HG02759 (cell line): ENCODE data around the gene ADCY2.

Source experiments
- ATAC-seq: cut with Tn5 transposase; IDR thresholded peaks from one replicate; pipeline ENCODE4 v1.9.1; 2021; ENCODE audit warnings: mild to moderate bottlenecking, moderate library complexity; ENCODE audit not compliant: unreplicated experiment

ADCY2 gene

DNA sequence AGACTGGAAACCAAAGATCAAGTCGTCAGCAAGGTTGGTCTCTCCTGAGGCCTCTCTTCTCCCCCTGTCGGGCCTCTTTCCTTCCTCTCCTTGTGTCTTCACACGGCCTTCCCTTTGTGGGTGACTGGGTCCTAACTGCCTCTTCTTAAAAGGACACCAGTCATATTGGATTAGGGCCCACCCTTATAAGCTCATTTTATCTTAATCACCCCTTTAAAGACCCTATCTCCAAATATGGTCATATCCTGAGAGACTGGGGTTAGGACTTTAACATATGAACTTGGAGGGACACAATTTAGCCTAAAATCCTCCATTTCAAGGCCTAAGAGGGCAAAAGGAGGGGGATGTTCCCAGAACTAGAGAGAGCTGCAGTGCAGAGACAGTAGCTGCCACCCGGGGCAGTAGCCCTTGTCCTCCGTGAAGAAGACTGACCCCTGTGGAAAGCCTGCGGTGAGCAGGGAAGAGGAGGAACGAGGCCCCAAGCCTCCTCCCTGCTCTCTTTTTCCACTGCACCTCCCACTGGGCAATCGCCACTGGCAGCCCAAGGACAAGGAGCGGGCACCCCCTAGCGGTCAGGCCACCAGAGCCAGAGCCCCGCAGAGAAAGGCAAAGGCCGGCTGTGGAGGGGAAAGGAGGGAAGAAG lies 420.1 kb downstream of the ADCY2 start:
- ATAC-seq, result peak; percentile 95

DNA sequence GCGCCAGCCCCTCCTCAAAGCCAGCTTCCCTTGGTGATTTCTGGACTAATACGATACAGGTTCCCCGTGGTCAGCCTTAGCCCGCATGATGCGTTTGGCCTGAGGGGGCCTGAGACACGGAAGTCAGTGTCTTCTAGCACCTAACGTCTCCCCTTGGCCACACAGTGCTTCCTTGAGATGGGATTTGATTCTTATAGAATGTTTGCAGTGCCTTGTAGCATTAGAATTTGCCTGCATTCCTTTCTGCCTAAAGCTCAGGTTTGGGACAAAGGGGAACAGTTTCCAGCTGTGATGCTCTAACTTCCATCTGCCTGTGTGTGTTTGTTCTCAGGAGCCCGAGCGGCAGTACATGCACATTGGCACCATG lies 420.6 kb downstream of the ADCY2 start:
- peak; percentile 18 for ATAC-seq

DNA sequence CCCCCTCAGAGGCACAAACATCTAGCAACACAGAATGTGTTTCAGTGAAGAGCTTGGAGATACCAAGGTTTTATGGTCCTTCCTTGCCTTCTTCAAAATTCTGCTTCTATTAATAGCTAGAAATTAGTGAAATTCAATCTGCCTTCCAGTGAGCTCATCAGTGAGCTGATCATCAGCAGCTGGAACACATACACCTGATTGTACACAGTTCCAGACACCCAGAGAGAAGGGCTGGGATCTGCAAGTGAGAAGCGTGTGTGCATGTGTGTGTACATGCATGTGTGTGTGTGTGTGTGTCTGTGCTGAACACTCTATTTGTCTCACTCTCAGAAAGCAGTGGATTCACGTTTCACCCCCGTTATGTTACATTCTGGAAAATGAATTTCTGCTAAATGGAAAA lies 426.5 kb downstream of the ADCY2 start:
- ATAC-seq, result no peak

DNA sequence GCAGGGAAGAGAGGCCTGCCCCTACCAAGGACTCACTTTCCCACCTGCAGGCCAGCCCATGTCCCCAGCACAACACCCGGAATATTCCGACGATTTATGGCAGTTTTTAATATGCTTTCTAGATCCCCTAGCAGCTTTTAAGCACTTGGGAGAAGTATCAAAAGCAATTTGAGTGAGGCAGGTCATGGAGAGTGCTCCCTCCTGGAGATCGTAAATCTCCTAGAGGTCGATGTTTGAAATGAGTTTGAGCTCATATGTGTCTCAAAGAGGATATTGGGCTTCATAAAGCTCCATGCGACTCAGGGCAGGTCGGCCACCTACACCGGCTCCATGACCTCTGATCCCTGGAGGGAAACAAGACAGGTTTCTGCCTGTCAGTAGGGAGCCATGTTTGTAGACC lies 427.7 kb downstream of the ADCY2 start:
- no peak for ATAC-seq

DNA sequence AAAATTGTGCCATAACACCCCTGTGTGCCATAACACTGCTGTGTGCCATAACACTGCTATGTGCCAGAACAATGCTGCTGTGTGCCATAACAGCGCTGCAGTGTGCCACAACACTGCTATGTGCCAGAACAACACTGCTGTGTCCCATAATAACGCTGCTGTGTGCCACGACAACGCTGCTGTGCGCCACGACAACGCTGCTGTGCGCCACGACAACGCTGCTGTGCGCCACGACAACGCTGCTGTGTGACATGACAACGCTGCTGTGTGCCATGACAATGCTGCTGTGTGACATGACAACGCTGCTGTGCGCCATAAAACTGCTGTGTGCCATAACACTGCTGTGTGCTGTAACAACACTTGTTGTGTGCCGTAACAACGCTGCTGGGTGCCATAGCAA lies 429.1 kb downstream of the ADCY2 start:
- no peak for ATAC-seq

DNA sequence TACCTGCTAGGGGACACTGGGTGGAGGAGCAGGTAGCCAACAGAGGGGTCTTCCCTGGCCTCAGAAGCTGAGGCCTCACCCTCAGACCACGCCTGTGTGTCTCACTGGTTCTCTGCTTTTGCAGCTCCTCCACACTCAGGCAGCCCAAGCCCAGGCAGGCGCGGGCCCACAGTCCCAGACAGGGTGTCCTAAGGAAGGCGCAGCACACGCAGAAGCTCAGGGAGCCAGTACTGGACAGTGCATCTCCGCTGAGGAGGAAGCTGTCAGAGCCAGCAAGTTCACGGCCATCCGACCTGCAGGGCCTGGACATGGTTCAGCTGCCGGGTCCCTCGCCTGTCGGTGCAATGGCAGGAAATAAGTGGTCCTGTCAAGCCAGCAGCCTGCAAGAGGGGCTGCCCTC lies 429.7 kb downstream of the ADCY2 start:
- ATAC-seq, result no peak

DNA sequence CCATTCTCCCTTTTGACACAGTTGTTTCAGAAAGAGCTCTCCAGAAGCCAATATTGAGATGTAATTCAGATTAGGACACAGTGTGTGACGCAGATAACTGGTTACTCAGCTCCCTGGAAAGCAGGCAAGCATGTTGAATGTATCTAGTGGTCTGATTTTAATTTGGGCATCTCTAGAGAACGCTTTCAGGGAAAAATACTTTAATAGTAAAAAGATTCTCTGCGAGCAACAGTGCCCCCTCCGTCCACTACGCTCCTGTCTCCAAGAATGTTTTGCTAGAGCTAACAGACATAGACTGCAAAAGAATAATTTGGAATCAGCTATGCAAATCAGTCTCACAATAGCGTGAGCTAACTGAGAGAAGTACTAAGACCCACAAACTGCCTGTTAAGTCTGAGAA lies 431.7 kb downstream of the ADCY2 start:
- ATAC-seq, result no peak

DNA sequence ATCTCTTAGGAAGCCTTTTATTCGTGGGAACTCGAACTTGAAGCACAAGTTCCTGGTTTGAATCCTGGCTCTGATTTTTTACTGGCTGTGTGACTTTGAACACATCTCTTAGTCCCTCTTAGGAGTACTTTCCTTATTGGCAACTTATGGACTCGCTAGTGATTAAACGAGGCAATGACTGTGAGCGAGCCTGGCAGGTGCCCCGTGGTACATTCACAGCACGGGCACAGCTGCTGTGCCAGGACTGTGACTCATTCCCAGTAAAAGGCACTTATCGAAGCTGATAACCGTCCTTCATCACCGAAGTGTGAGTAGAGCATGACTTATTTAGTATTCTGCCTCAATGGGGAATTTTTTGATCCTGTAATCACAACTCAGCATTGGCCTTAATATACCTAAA lies 432.3 kb downstream of the ADCY2 start:
- ATAC-seq, result no peak

DNA sequence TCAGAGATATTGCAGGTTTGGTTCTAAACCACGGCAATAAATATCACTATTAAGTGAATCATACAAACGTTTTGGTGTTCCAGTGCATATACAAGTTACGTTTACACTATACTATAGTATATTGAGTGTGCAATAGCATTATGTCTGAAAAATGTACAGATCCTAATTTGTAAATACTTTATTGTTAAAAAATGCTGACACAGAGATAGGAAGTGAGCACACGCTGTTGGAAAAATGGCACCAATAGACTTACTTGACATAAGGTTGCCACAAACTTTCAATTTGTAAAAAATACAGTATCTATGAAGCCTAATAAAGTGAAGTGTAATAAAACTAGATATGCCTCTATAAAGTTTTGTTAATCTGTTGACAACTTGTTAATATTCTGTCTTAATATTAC lies 439.0 kb downstream of the ADCY2 start:
- no peak for ATAC-seq

DNA sequence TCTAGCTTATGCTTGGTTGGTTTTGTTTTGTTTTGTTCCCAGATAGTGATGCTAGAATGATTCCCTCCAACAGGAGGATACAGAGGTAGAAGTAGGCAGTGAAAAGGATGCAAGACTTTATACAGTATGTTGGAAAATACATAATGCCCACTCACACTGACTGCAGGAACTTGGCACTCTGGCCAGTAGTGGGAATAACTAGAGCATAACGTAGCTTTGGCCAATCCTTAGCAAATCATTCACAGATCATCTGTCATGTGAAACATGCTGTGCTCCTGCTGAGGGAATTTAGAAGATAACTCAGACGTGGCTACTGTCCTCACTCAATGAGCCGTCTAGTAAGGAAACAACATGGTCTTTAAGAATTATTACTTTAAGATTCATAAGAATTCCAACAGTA lies 441.5 kb downstream of the ADCY2 start:
- ATAC-seq, result no peak

DNA sequence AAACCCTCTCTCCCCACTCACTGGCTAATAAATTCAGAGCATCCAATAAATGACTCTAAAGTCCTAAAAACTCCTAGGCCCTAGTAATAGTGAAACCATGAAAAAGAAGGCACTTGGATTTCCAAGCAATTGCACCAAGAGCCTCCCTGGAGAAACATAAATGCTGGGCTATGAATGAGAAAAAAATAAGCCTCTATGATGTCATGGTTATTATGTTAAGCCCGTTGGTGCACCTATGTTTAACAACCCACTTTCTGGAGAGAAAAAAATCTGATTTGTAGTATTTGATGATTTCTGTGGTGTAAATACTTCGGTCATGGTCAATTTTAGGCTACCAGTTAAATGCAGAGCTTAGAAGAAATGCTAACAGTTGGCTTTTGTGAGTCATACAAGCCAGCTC lies 446.6 kb downstream of the ADCY2 start:
- no peak for ATAC-seq

DNA sequence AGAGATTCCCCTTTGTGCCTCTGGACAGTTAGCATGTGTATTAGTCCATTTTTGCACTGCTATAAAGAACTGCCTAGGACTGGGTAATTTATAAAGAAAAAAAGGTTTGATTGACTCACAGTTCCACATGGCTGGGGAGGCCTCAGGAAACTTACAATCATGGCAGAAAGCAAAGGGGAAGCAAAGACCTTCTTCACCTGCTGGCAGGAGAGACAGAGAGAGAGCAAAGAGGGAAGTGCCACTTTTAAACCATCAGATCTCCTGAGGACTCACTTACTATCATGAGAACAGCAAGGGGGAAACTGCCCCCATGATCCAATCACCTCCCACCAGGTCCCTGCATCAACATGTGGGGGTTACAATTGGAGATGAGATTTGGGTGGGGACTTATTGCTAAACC lies 449.0 kb downstream of the ADCY2 start:
- ATAC-seq, result no peak

DNA sequence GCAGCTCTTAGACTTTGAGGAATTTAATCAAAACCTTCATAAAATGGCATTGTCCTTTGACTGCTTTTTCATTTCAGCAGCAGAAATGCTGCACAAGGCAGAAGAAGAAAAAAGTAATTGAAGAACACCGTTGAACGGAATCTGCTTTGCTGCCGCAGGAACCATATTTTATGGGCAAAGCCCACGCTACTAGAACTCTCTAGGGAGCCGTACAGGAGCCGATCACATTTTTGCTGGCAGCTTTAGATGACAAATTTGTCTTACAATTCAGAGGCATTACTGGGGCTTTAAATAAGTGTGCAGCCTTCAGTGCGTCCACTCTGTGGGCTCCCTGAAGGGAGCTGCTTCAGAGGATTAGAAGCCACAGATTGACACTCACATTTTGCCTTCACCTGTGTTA lies 449.6 kb downstream of the ADCY2 start:
- no peak for ATAC-seq

DNA sequence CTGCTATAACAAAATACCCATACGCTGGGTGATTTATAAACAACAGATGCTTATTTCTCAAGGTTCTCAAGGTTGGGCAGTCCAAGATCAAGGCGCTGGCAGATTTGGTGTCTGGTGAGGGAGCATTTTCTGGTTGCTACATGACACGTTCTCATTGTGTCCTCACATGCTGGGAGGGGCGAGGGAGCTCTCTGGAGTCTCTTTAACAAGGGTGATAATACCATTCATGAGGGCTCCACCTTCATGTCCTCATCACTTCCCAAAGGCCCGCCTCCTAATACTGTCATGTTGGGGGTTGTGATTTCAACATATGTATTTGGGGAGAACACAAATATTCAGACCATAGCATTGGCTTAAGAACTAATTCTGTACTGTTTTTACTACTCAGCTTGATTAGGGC lies 450.4 kb downstream of the ADCY2 start:
- no peak for ATAC-seq

DNA sequence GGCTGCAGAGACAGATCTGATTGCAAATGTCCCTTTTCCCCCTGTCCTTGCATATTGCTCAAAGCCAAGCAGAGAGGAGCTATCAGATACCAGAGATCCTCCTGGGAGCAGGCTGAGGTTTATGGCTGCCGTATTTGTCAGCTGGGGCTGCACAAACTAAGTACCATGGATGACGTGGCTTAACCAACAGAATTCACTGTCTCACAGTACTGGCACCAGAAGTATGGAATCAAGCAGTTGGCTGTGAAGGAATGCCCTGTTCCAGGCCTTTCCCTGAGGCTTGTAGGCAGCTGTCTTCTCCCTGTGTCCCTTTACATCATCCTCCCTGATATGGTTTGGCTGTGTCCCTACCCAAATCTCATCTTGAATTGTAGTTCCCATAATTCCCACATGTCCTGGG lies 452.4 kb downstream of the ADCY2 start:
- ATAC-seq, result no peak

DNA sequence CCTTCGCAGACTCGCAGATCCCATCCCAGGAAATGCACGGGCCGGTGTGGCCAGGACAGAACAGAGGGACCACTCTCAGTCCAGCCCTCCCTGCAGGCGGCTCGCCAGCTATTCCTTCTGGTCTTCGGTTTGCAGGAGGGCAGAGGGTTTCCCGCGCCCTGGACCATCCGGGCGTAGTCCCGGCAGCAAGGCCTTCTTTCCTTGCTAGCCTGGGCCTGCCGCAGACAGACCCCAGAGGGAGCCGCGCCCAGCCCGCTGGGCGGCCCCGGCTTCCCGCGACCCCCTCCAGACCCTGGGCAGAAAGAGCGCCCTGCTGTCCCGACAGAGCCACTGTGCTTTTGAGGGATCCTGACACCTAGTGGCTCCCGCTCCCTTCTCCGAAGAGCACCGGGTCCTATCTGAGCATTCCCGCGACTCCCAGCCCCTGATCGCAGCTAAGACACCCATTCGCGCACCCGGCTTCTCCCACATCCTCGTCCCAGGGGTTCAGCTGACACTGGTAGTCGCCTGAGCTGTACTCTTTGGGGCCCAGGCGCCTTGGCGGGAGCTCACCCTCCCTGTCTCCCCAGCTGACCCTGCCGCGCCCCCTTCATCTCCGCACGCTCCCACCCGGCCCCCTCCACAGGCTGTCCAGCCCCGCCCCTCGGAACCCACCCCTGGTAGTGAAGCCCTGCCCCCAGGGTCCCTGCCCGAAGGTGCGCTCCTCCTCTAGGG lies 453.9 kb downstream of the ADCY2 start:
- no peak for ATAC-seq

DNA sequence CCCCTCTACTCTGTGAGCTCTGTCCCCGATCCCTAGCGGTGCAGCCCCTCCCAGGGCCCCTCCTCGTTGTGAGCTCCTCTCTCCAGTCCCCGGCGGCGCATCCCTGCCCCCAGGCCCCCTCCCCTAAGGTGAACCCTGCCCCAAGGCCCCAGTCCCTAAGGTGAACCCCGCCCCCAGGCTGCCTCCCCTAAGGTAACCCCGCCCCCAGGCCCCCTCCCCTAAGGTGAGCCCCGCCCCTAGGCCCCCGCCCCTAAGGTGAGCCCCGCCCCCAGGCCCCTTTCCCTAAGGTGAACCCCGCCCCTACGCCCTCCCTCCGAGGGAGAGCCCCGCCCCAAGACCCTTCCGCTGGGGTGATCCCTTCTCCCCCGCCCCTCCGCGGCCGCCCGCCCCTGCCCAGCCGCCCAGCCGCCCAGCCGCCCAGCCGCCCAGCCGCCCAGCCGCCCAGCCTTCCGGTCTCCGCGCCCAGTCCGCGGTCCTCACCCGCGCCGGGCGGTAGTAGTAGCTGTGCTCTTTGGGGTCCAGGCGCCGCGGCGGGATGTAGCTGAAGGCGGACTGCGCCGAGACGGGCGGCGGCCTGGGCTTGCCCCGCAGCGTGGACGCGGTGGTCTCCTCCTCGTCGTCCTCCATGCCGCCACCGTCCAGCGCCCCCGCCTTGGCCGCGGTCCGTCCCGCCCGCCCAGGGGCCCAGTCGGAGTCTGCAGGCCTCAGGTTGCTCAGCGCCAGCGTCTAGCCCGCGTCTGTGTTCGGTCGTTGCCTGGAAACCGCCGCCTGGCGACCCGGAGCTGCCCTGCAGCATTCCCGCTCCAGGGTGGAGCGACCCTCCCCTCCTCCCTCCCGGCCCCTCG lies 454.7 kb downstream of the ADCY2 start, which contains the start of gene CFAP90:
TSS of gene CFAP90 (minus strand) at position 739 of the 845 bp plus-strand sequence. CDS start at position 627, 112 bp downstream.
- ATAC-seq, result no peak

DNA sequence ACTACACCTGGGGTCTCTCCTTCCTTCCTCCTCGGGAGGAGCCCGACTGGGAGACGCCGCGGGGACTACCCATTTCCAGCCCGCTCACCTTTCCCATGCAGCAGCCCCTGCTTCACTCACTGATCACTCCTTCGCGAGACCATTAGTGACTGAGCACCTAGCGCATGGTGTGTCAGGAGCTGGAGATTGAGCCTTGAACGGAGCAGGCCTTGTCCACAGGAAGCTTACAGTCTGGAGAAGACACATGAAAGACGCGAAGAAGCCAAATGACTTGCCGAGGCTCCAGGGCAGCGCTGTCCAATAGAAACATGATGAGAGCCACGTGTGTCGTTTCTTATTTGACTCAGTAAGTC lies 455.3 kb downstream of the ADCY2 start:
- ATAC-seq, result no peak

DNA sequence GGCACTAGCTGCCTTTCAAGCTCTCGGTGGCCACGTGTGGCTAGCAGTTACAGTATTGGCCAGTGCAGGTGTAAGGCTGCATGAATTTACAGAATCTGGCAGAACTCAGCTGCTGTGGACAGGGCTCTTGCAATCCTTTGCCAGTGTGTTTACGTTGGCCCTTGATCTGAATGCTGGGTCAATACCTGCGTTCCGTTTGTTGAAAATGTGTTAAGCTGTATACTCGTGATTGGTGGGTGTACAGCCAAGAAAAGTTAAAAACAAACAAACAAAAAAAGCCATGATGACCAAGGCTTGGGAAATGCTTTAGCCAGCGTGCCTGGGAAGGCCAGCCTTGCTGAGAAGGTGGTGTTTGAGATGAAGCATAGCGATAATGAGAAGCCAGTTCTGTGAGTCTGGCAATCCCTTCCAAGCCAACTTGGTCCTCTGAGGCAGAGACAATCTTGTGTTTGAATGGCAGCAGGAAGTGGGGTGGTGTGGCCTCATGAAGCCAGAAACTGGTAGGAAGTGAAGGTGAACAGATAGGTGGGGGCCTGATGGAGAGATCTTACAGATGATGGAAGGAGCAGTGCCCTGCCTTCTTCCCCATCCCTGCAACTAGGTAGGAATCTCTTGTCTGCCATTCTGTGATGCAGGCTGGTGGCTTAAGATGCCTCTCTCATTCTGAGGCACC lies 455.8 kb downstream of the ADCY2 start:
- no peak for ATAC-seq

DNA sequence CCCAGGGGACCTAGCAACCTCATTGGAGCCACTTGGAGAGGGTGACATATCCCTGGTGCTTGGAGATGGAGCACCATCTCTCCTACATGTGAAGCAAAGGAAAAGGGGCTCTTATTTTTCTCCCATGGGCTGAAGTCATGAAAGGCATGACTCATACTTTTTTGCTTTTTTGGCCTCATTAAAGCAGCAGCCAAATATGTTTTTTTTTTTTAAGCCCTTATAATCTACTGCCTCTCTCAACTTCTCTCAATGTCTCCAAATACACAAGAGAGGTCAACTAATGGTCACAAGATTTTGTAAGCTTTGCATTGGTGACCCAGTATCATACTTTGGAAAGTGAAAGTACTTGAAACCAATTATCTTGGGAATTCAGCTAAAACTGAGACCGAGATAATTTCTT lies 456.6 kb downstream of the ADCY2 start:
- ATAC-seq, result no peak

DNA sequence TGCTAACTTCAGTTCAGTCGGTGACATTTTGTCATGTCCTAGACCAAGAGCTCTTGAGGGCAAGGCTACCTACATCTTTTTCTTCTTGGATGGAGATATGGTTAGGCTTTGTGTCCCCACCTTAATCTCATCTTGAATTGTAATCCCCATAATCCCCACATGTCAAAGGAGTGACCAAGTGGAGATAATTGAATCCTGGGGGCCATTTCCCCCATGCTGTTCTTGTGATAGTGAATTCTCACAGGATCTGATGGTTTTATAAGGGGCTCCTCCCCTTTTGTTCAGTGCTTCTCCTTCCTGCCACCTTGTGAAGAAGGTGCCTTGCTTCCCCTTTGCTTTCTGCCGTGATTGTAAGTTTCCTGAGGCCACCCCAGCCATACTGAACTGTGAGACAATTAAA lies 457.1 kb downstream of the ADCY2 start:
- no peak for ATAC-seq

DNA sequence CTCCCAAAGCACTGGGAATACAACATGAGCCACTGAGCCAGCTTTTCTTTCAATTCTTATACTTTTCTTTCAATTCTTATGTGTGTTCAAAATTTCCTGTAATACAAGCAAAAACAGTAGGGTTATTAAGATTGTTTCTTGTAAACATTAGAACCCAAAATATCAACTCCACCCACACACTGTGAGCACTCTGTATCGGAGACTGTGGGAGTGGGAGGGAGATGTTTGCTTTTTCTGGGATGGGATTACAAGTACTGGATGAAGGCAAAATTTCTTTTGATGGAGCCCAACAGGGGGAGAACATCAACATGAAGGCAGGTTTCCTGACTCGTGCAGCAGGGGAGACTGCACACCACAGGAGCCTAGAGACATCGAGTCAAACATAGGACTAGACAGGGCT lies 459.7 kb downstream of the ADCY2 start:
- ATAC-seq, result no peak
